AML-193 (cell line): ENCODE data around the gene KHDC4.
"Not testable (repeated sequence)": the region's sequence is repeated elsewhere in the genome, so short reads cannot be mapped to it uniquely, and the experiment has no call there.

Experiments used
- DNase-seq, 2 experiments: peaks; one replicate each; lab custom pipeline; 2025; lab: John Stamatoyannopoulos, UW

KHDC4 gene

GRCh38 chr1:155900161-155900560 lies 34.1 kb downstream of the KHDC4 start:
- DNase-seq = no peak

- no peak for DNase-seq
Observed at GRCh38 chr1:155899683-155900082, 34.5 kb downstream of the KHDC4 start.

GRCh38 chr1:155898888-155899287 lies 35.3 kb downstream of the KHDC4 start:
- DNase-seq = no peak

DNA sequence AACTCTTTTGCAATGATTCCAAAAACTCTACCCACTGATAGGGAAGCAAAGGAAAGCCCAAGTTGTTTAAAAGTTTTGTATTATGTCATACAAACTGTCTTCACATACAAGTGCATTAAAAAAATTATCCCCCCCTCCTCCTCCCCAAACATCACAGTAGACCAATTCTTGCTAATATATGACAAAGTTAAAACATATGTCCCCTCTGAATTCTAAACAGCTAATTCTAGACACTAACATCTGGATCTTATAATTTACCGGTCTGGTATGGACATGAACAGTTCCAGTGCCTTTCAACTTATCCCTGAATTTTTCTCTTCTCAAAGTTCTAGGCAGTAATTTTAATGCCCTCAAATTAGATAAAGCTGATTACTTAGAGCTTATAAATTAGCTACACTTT lies 36.5 kb downstream of the KHDC4 start:
- DNase-seq = no peak

DNA sequence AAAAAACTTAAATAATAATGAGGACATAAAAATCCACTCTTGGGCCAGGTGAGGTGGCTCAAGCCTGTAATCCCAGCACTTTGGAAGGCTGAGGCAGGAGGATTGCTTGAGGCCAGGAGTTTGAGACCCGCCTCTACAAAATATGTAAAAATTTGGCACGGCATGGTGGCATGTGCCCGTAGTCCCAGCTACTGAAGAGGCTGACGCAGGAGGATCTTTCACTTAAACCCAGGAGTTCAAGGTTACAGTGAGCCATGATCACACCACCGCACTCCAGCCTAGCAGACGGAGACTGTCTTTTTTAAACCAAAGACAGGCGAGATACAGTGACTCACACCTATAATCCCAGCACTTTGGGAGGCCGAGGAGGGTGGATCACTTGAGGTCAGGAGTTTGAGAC lies 37.7 kb downstream of the KHDC4 start:
- not testable (repeated sequence) for DNase-seq

DNA sequence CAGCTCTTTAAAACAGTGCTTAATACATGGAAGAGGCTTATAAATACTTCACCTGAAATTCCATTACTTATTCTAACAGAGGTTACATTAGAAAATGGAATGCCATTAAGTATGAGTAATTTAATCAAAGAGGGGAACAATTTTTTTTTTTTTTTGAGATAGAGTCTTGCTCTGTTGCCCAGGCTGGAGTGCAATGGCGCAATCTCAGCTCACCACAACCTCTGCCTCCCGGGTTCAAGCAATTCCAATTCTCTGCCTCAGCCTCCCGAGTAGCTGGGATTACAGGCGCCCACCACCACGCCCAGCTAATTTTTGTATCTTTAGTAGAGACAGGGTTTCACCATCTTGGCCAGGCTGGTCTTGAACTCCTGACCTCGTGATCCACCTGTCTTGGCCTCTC lies 38.6 kb downstream of the KHDC4 start:
- not testable (repeated sequence) for DNase-seq

DNA sequence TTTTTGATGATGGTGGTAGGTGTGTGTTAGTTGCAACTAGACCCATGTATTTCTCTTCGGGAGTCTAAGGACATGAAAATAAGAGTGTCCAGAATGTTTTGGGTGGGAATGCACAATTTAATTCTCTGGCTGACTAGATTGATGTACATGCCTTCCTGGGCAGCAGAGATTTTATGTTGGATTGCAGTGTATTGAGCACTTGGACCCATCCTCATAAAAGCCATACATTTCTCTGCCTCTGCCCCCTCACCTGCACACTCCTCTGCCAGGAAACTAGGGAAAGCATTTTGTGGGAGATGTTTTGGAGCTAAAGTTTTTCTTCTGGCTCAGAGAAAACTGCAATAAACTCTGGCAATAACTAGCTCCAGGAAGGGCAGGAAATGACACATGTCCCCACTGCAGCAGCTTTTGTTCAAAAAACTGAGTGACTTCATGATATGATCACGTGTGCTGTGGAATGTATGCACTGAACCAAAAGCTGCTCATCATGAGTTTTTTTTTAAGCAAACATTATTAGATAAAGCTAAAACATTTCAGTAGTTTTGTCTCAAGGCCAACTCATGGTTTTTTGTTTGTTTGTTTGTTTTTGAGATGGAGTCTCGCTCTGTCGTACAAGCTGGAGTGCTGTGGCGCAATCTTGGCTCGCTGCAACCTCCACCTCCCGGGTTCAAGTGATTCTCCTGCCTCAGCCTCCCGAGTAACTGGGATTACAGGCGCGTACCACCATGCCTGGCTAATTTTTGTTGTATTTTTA lies 40.6 kb downstream of the KHDC4 start:
- peak; percentile 29 to 51 for DNase-seq

DNA sequence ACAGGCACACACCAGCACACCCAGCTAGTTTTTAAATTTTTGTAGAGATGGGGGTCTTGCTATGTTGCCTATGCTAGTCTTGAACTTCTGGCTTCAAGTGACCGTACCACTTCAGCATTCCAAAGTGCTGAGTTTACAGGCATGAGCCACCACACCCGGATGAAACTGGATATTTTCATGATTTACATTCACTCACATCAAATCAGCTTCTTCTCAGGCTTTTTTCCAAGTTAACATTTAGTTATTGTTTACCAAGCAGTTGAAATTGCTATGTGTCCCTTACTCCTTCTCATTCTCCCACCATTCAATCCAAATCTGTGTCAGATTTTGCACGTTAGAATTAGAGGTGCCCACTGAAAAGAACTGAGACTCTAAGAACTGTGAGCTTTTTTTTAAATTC lies 41.4 kb downstream of the KHDC4 start:
- no peak for DNase-seq

- no peak for DNase-seq
Observed at GRCh38 chr1:155890251-155890650, 44.0 kb downstream of the KHDC4 start.

- DNase-seq = no peak
Observed at GRCh38 chr1:155889566-155889965, 44.6 kb downstream of the KHDC4 start.

DNA sequence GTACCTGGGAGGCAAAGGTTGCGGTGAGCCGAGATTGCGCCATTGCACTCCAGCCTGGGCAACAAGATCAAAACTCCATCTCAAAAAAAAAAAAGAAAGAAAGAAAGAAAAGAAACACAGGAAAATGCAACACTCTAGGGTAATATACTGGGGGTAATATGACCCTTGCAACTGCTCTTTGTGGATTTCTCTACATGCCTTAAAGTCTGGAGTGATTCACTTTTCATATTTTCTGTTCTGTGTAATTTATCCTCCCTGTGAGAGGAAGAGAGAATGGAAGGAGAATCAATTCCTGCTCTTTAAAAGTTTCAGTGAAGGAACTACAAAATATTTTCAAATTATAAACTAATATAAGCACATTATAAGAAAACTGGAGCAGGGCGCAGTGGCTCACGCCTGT lies 45.7 kb downstream of the KHDC4 start:
- no peak for DNase-seq

- no peak for DNase-seq
Observed at GRCh38 chr1:155884982-155885381, 49.2 kb downstream of the KHDC4 start.

GRCh38 chr1:155884031-155884960 lies 49.9 kb downstream of the KHDC4 start:
- no peak for DNase-seq

- no peak for DNase-seq
Observed at GRCh38 chr1:155882766-155883165, 51.4 kb downstream of the KHDC4 start.

- no peak for DNase-seq
Observed at GRCh38 chr1:155882235-155882634, 52.0 kb downstream of the KHDC4 start.

- no peak for DNase-seq
Observed at GRCh38 chr1:155880950-155881349, 53.3 kb downstream of the KHDC4 start.

GRCh38 chr1:155880251-155880650 lies 54.0 kb downstream of the KHDC4 start:
- no peak for DNase-seq

DNA sequence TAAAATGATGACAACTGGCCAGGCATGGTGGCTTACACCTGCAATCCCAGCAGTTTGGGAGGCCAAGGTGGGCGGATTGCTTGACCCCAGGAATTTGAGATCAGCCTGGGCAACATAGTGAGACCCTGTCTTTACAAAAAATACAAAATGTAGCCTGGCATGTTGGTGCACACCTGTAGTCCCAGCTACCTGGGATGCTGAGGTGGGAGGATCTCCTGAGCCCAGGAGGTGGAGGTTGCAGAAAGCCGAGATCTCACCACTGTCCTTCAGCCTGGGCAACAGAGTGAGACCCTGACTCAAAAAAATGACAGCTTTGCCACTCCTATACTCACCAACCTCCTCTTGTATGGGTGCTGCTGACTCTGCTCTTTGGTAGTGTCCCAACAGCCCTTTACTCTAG lies 56.3 kb downstream of the KHDC4 start:
- DNase-seq = no peak

GRCh38 chr1:155873860-155874259 lies 60.4 kb downstream of the KHDC4 start:
- no peak for DNase-seq

- DNase-seq = no peak
Observed at GRCh38 chr1:155872527-155872926, 61.7 kb downstream of the KHDC4 start.

GRCh38 chr1:155871390-155871789 lies 62.8 kb downstream of the KHDC4 start:
- DNase-seq = no peak

- DNase-seq = no peak
Observed at GRCh38 chr1:155867766-155868165, 66.4 kb downstream of the KHDC4 start.

- no peak for DNase-seq
Observed at GRCh38 chr1:155864393-155864792, 69.8 kb downstream of the KHDC4 start.
